Measurements from ENCODE around the gene CBX4. TPM values are rescaled to one million over a fixed set of nuclear protein-coding genes. Genes with fewer than 3 reads are reported as not detected.

The CBX4 gene
- total RNA-seq: 8.2 and 8.9 TPM in 2 replicates

GRCh38 chr17:79839356-79840268 lies at the start of gene CBX4:
TSS of gene CBX4 (minus strand) at chr17:79839440. CDS start at chr17:79839251, 189 bp downstream.

GRCh38 chr17:79796763-79797491 lies 42.3 kb downstream of the CBX4 start, which contains the start of gene CBX8:
TSS of gene CBX8 (minus strand) at chr17:79797077. CDS start at chr17:79796998, 79 bp downstream.

Other genes starting within 250 kb of the CBX4 start
- not detected in 2 replicates for gene RBFOX3, start 228.4 kb downstream of the CBX4 start, total RNA-seq
- gene ENPP7, start 108.5 kb downstream of the CBX4 start, total RNA-seq: not detected in 2 replicates
- 8.6 and 12.7 TPM in 2 replicates for gene CBX2, start 61.3 kb downstream of the CBX4 start, total RNA-seq
- 1.9 and 2.4 TPM in 2 replicates for gene CBX8, start 42.4 kb downstream of the CBX4 start, total RNA-seq
- gene TBC1D16, start 196.4 kb upstream of the CBX4 start, total RNA-seq: 43.0 and 45.4 TPM in 2 replicates
- 2.0 TPM in 2 replicates for gene CCDC40, start 197.2 kb upstream of the CBX4 start, total RNA-seq

Measured in thoracic aorta endothelial cell (primary cell).